ENCODE measurements around the gene KLB.
"Not testable (repeated sequence)": the region's sequence is repeated elsewhere in the genome, so short reads cannot be mapped to it uniquely, and the experiment has no call there.

- not testable (repeated sequence) for TF ChIP-seq CTCF (IDR thresholded peaks at IDR 0.05); EZH2 (IDR thresholded peaks at IDR 0.05; ENCODE audit: borderline replicate concordance, insufficient read depth, low read depth, low read length, poor library complexity, severe bottlenecking)
Observed at GRCh38 chr4:39425297-39425696, 18.6 kb downstream of the KLB start.

Measured in B cell (primary cell).